Gastrocnemius medialis (tissue), 4 donors: ENCODE results near the gene ZIC2. TPM values are rescaled to one million over a fixed set of nuclear protein-coding genes. Genes with fewer than 3 reads are reported as not detected.

ENCODE experiments used
- ATAC-seq, 2 donors: fragments of 150-250 bp; one replicate each; pipeline ENCODE4 v1.9.1; 2016
- DNase-seq, 2 donors: peaks; one replicate each; pipeline ENCODE4 v3.0.0-alpha.2; 2019
- H3K27ac ChIP-seq, 4 donors: fragments of 200-600 bp; sonication (generic); 1 replicate in 1 of 4; 2 replicates in 3 of 4; pipeline ENCODE4 v1.5.1; 2016 to 2018; ENCODE audit warnings: mild to moderate bottlenecking in 2 of 4, moderate library complexity in 1 of 4
- H3K27me3 ChIP-seq, 3 donors: fragments of 200-600 bp; sonication (generic) in 2 of 3; 1 replicate in 1 of 3; 2 replicates in 2 of 3; pipeline versions ENCODE4 v1.5.1 to v1.6.0; 2016 to 2019; ENCODE audit warnings: mild to moderate bottlenecking in 1 of 3, moderate library complexity in 1 of 3
- H3K36me3 ChIP-seq, 2 donors: fragments of 200-600 bp; sonication (generic) in 1 of 2; one replicate each; pipeline ENCODE4 v1.5.1; 2017 to 2018
- H3K4me1 ChIP-seq, 2 donors: fragments of 200-600 bp; sonication (generic) in 1 of 2; one replicate each; pipeline ENCODE4 v1.5.1; 2016 to 2017; ENCODE audit warnings: mild to moderate bottlenecking in 2 of 2
- H3K4me3 ChIP-seq, 4 donors: fragments of 200-600 bp; sonication (generic) in 3 of 4; 1 replicate in 1 of 4; 2 replicates in 3 of 4; pipeline ENCODE4 v1.5.1; 2016 to 2019; ENCODE audit warnings: mild to moderate bottlenecking in 2 of 4
- H3K9me3 ChIP-seq, 3 donors: fragments of 200-600 bp; sonication (generic) in 2 of 3; 1 replicate in 1 of 3; 2 replicates in 2 of 3; pipeline ENCODE4 v1.5.1; 2016 to 2019
- CTCF ChIP-seq, 5 experiments: fragments of 450-650 bp in 3 of 5; fragments of 200-600 bp in 2 of 5; sonication (generic) in 2 of 5; IDR thresholded peaks in 4 of 5; conservative IDR thresholded peaks in 1 of 5; 1 replicate in 4 of 5; 2 replicates in 1 of 5; pipeline ENCODE4 v1.5.1; 2016 to 2019; ENCODE audit warnings: antibody characterized with exemption in 5 of 5, mild to moderate bottlenecking in 3 of 5, moderate library complexity in 3 of 5
- POLR2A ChIP-seq, 2 donors: fragments of 450-650 bp; IDR thresholded peaks; one replicate each; pipeline ENCODE4 v1.6.1; 2017; ENCODE audit warnings: antibody characterized with exemption in 2 of 2, mild to moderate bottlenecking in 2 of 2, moderate library complexity in 2 of 2
- in situ Hi-C, 4 donors: fragments of 200-750 bp; cut with MboI; loops; one replicate each; pipeline versions ENCODE4 v1.15.0 to v1.8.0; 2017; ENCODE audit warnings: low sequenced_read_pairs in 4 of 4
- intact Hi-C: fragments of 100-400 bp; cut with DNase I; formaldehyde crosslinking; loops from one replicate; pipeline ENCODE4 v1.15.1; 2023; ENCODE audit warnings: low total_unique reads
- total RNA-seq, 4 donors: library from RNA; depleted of rRNA; stranded (reverse); fragments of >200 nt; gene quantifications; one replicate each; pipeline versions ENCODE4 v1.1.0 to v1.2.3, GENCODE V29; 2016

The ZIC2 gene
- total RNA-seq, 4 donors from 2014 or later, result not detected

- Histone ChIP-seq H3K36me3 (no peaks in the 10 kb centered on the region), H3K27me3 (peaks cover 97 to 98% (median 97%) of the 10 kb centered on the region in 3 donors), H3K4me1 (no peaks in the 10 kb centered on the region), H3K9me3 (no peaks in the 10 kb centered on the region), H3K27ac (no peak overlapping the region), H3K4me3 (no peak overlapping the region)
- ATAC-seq (no peak), DNase-seq (no peak)
- intact Hi-C loops, result loop anchor here (10.0 kb wide), 1 partner anchor 334 kb away; no protein-coding TSS in a partner anchor
- TF ChIP-seq CTCF (IDR thresholded peaks at IDR 0.05 in 4 of 5, conservative IDR thresholded peaks at IDR 0.05 in 1 of 5), result no peak
- no peak for TF ChIP-seq POLR2A (IDR thresholded peaks at IDR 0.05)
- in situ Hi-C loops, result no loop called here
Observed at GRCh38 chr13:99988529-99989275, 7.1 kb downstream of the ZIC2 start.

GRCh38 chr13:99989276-99990125, 7.9 kb downstream of the ZIC2 start:
- H3K36me3 ChIP-seq, result no peaks in the 10 kb centered on the region
- H3K4me1 ChIP-seq, result no peaks in the 10 kb centered on the region
- intact Hi-C loops (loop anchor here (10.0 kb wide), 1 partner anchor 335 kb away; no protein-coding TSS in a partner anchor), in situ Hi-C loops (no loop called here)
- no peak for TF ChIP-seq POLR2A (IDR thresholded peaks at IDR 0.05)
- no peak for TF ChIP-seq CTCF (IDR thresholded peaks at IDR 0.05 in 4 of 5, conservative IDR thresholded peaks at IDR 0.05 in 1 of 5)
- no peak for ATAC-seq
- no peak overlapping the region for H3K4me3 ChIP-seq
- H3K27me3 ChIP-seq, result peaks cover 97 to 98% (median 97%) of the 10 kb centered on the region in 3 donors
- DNase-seq, result no peak
- H3K27ac ChIP-seq, result no peak overlapping the region
- no peaks in the 10 kb centered on the region for H3K9me3 ChIP-seq

- TF ChIP-seq CTCF (IDR thresholded peaks at IDR 0.05 in 4 of 5, conservative IDR thresholded peaks at IDR 0.05 in 1 of 5), result no peak
- TF ChIP-seq POLR2A (IDR thresholded peaks at IDR 0.05), result no peak
- H3K36me3 ChIP-seq, result no peaks in the 10 kb centered on the region
- H3K4me1 ChIP-seq, result no peaks in the 10 kb centered on the region
- no peak overlapping the region for H3K4me3 ChIP-seq
- no peaks in the 10 kb centered on the region for H3K9me3 ChIP-seq
- intact Hi-C loops (no loop called here), in situ Hi-C loops (no loop called here)
- DNase-seq (no peak), ATAC-seq (no peak)
- H3K27ac ChIP-seq, result no peak overlapping the region
- H3K27me3 ChIP-seq, result peaks cover 99% of the 10 kb centered on the region in 3 donors
Observed at GRCh38 chr13:99990126-99990977, 8.8 kb downstream of the ZIC2 start.

GRCh38 chr13:99991013-99991827, 9.6 kb downstream of the ZIC2 start:
- Histone ChIP-seq H3K36me3 (no peaks in the 10 kb centered on the region), H3K4me1 (no peaks in the 10 kb centered on the region), H3K4me3 (no peak overlapping the region), H3K27me3 (peaks cover 100% of the 10 kb centered on the region in 3 donors), H3K27ac (no peak overlapping the region), H3K9me3 (no peaks in the 10 kb centered on the region)
- intact Hi-C loops (no loop called here), in situ Hi-C loops (no loop called here)
- ATAC-seq, result no peak
- TF ChIP-seq CTCF (IDR thresholded peaks at IDR 0.05 in 4 of 5, conservative IDR thresholded peaks at IDR 0.05 in 1 of 5) (no peak), POLR2A (IDR thresholded peaks at IDR 0.05) (no peak)
- no peak for DNase-seq
